Pancreas (tissue), 10 donors: Measurements from ENCODE around the gene ELOVL5. TPM values are rescaled to one million over a fixed set of nuclear protein-coding genes. Genes with fewer than 3 reads are reported as not detected.

Experiments
- ATAC-seq, 4 donors: fragments of 200-7000 bp; cut with Tn5 transposase; one replicate each; pipeline versions ENCODE4 v1.8.0 to v1.9.1; 2020; ENCODE audit warnings: mild to moderate bottlenecking in 4 of 4, moderate library complexity in 4 of 4
- DNase-seq, 6 donors: peaks; one replicate each; pipeline ENCODE4 v3.0.0-alpha.2; 2020
- FAIRE-seq: peaks from 2 replicates; lab custom pipeline; 2012; peaks lifted over from hg19 to GRCh38; lab: Jason Lieb, UNC
- H3K27ac ChIP-seq, 4 donors: fragments of 200-600 bp; sonication (generic); 1 replicate in 3 of 4; 2 replicates in 1 of 4; pipeline versions ENCODE4 v1.5.0 to v1.8.0; 2020
- H3K27me3 ChIP-seq, 4 donors: fragments of 200-600 bp; one replicate each; pipeline ENCODE4 v1.8.0; 2021
- H3K36me3 ChIP-seq, 3 donors: fragments of 200-600 bp; sonication (generic) in 1 of 3; one replicate each; pipeline versions ENCODE4 v1.5.0 to v1.8.0; 2020 to 2021
- H3K4me1 ChIP-seq, 3 donors: fragments of 200-600 bp; one replicate each; pipeline ENCODE4 v1.8.0; 2021
- H3K4me3 ChIP-seq, 4 donors: fragments of 200-600 bp; sonication (generic) in 2 of 4; one replicate each; pipeline versions ENCODE4 v1.5.0 to v1.8.0; 2020 to 2021
- H3K9me3 ChIP-seq, 4 donors: fragments of 200-600 bp; one replicate each; pipeline ENCODE4 v1.8.0; 2021
- CTCF ChIP-seq, 4 donors: fragments of 200-600 bp; sonication (generic) in 3 of 4; IDR thresholded peaks; one replicate each; pipeline versions ENCODE4 v1.5.0 to v1.8.0; 2021; ENCODE audit warnings: antibody characterized with exemption in 4 of 4
- WGBS, 2 donors: extraction: QIAGEN DNeasy Blood & Tissue Kit; methylation state at CpG; one replicate each; pipeline ENCODE4 v1.1.7; 2013; 5-methylcytosine and 5-hydroxymethylcytosine counted together
- intact Hi-C, 3 donors: fragments of 100-400 bp; cut with DNase I; formaldehyde crosslinking; loops; one replicate each; pipeline versions ENCODE4 v1.11.1 to v1.14.2; 2022
- polyA plus RNA-seq, 2 donors: library from polyadenylated mRNA; stranded (reverse); fragments of 200-250 nt; gene quantifications; one replicate each; pipeline ENCODE4 v1.2.3, GENCODE V29; 2013
- total RNA-seq, 6 donors: library from RNA; stranded (reverse); fragmentation: NEBNext Ultra II Directional in 4 of 6; extraction: Animal tissue kit (Norgen Biotek cat#: 25700) in 4 of 6; gene quantifications; one replicate each; pipeline versions ENCODE4 v1.2.1 to v1.2.4, GENCODE V29; 2021 to 2023
- donor health status: healthy with polysubstance abuse.
- donor health status: DM: no; HTN: no; CAD: no; lungs with moderate emphysema.
- donor health status: DM: no; HTN: no; CAD: no.
- donor health status: control.
- donor health status: control.
- donor health status: Bipolar disorder and iron deficiency.
- donor health status: DM: yes; HTN: yes; CAD: no.
- donor health status: DM: no; HTN: no; CAD: no.
- donor health status: DM: no; HTN: no; CAD: no.
- donor health status: DM: yes; HTN: yes; CAD: no.

The ELOVL5 gene
- total and polyA plus RNA-seq, 8 donors: 2.8 to 21.2 (median 11.2) TPM

- Histone ChIP-seq H3K36me3 (no peaks in the 10 kb centered on the region), H3K9me3 (no peaks in the 10 kb centered on the region), H3K4me3 (no peak overlapping the region), H3K27me3 (no peaks in the 10 kb centered on the region), H3K4me1 (no peaks in the 10 kb centered on the region), H3K27ac (no peak overlapping the region)
- 29 to 35% methylated on average over 6 of the region's 6 CpGs for WGBS, 2 donors
- TF ChIP-seq CTCF (IDR thresholded peaks at IDR 0.05): no peak
- ATAC-seq (peak in 1 of 4 donors; percentile 51), DNase-seq (no peak), FAIRE-seq (no peak)
- intact Hi-C loops: no loop called here
Measured at GRCh38 chr6:53369876-53370515, 21.2 kb upstream of the ELOVL5 start.

- intact Hi-C loops: no loop called here
- DNase-seq: no peak
- Histone ChIP-seq H3K4me1 (no peaks in the 10 kb centered on the region), H3K27me3 (no peaks in the 10 kb centered on the region), H3K36me3 (no peaks in the 10 kb centered on the region), H3K9me3 (no peaks in the 10 kb centered on the region), H3K27ac (no peak overlapping the region), H3K4me3 (no peak overlapping the region)
- FAIRE-seq: no peak
- 86 to 96% methylated on average over 2 of the region's 2 CpGs for WGBS, 2 donors
- ATAC-seq: no peak
- no peak for TF ChIP-seq CTCF (IDR thresholded peaks at IDR 0.05)
Measured at GRCh38 chr6:53369051-53369450, 20.3 kb upstream of the ELOVL5 start.

- 93 to 99% methylated on average over 4 of the region's 4 CpGs for WGBS, 2 donors
- no peak overlapping the region for H3K4me3 ChIP-seq
- intact Hi-C loops: no loop called here
Measured at GRCh38 chr6:53366128-53366641, 17.4 kb upstream of the ELOVL5 start.

GRCh38 chr6:53363341-53364079 lies 14.8 kb upstream of the ELOVL5 start:
- TF ChIP-seq CTCF (IDR thresholded peaks at IDR 0.05): no peak
- ATAC-seq: no peak
- peak in 1 of 6 donors; percentile 77 for DNase-seq
- H3K27me3 ChIP-seq: no peaks in the 10 kb centered on the region
- no peak overlapping the region for H3K4me3 ChIP-seq
- peaks cover under 1 to 5% (median 3%) of the 10 kb centered on the region in 3 donors for H3K4me1 ChIP-seq
- no peak overlapping the region for H3K27ac ChIP-seq
- H3K9me3 ChIP-seq: no peaks in the 10 kb centered on the region
- intact Hi-C loops: no loop called here
- WGBS, 2 donors: 92 to 94% methylated on average over 31 to 37 of the region's 37 CpGs
- FAIRE-seq: no peak
- H3K36me3 ChIP-seq: no peaks in the 10 kb centered on the region

More at GRCh38 chr6:53366128-53366641, 17.4 kb upstream of the ELOVL5 start:
- H3K27me3 ChIP-seq: no peaks in the 10 kb centered on the region
- FAIRE-seq (no peak), DNase-seq (no peak), ATAC-seq (no peak)
- TF ChIP-seq CTCF (IDR thresholded peaks at IDR 0.05): no peak
- H3K9me3 ChIP-seq: no peaks in the 10 kb centered on the region
- no peaks in the 10 kb centered on the region for H3K4me1 ChIP-seq
- no peaks in the 10 kb centered on the region for H3K36me3 ChIP-seq
- no peak overlapping the region for H3K27ac ChIP-seq
